Chondrocyte (in vitro differentiated cells): ENCODE data around the gene TBCB. TPM values are rescaled to one million over a fixed set of nuclear protein-coding genes. Genes with fewer than 3 reads are reported as not detected.

Source experiments
- DNase-seq: peaks from one replicate; pipeline ENCODE4 v3.0.0; 2021; ENCODE audit warnings: mixed read lengths, low spot score
- H3K27ac Mint-ChIP-seq: one replicate; pipeline ENCODE4 v1.8.0; 2021; ENCODE audit warnings: mild to moderate bottlenecking, moderate library complexity, mixed read lengths; ENCODE audit not compliant: unreplicated experiment
- H3K27me3 Mint-ChIP-seq: 2 replicates; pipeline ENCODE4 v1.8.0; 2021; ENCODE audit warnings: low read depth, mixed read lengths
- H3K36me3 Mint-ChIP-seq: 2 replicates; pipeline ENCODE4 v1.8.0; 2021; ENCODE audit warnings: low read depth, mixed read lengths
- H3K4me1 Mint-ChIP-seq: 2 replicates; pipeline ENCODE4 v1.8.0; 2021; ENCODE audit warnings: low read depth, mild to moderate bottlenecking, mixed read lengths
- H3K4me3 Mint-ChIP-seq: one replicate; pipeline ENCODE4 v1.8.0; 2021; ENCODE audit warnings: mild to moderate bottlenecking, moderate library complexity, mixed read lengths; ENCODE audit not compliant: unreplicated experiment
- H3K9me3 Mint-ChIP-seq: 2 replicates; pipeline ENCODE4 v1.8.0; 2021; ENCODE audit warnings: low read depth, mixed read lengths
- CTCF ChIP-seq: fragments of 200-600 bp; sonication (generic); IDR thresholded peaks from 2 replicates; pipeline ENCODE4 v1.5.0; 2021; ENCODE audit warnings: antibody characterized with exemption, mild to moderate bottlenecking, moderate library complexity
- total RNA-seq: library from RNA; stranded (reverse); gene quantifications from 3 replicates; pipeline ENCODE4 v1.2.1, GENCODE V29; 2021

Gene TBCB
- total RNA-seq, 1 donor from 2014 or later, result 201 TPM

- Mint-ChIP-seq H3K27ac (no peak overlapping the region), H3K36me3 (peaks cover 16% of the 10 kb centered on the region), H3K9me3 (no peaks in the 10 kb centered on the region), H3K4me3 (no peak overlapping the region), H3K4me1 (no peaks in the 10 kb centered on the region), H3K27me3 (no peaks in the 10 kb centered on the region)
- TF ChIP-seq CTCF, result no peak
- DNase-seq, result no peak
Measured at GRCh38 chr19:36079389-36079945, 35.8 kb upstream of the TBCB start.

GRCh38 chr19:36081385-36081784 lies 33.9 kb upstream of the TBCB start:
- Mint-ChIP-seq H3K36me3 (peaks cover 16% of the 10 kb centered on the region), H3K27ac (no peak overlapping the region), H3K4me1 (no peaks in the 10 kb centered on the region), H3K9me3 (no peaks in the 10 kb centered on the region), H3K4me3 (no peak overlapping the region), H3K27me3 (no peaks in the 10 kb centered on the region)
- DNase-seq, result no peak
- TF ChIP-seq CTCF, result no peak

GRCh38 chr19:36081894-36082293 lies 33.4 kb upstream of the TBCB start:
- no peak for DNase-seq
- H3K9me3 Mint-ChIP-seq, result no peaks in the 10 kb centered on the region

GRCh38 chr19:36082916-36083315 lies 32.4 kb upstream of the TBCB start:
- Mint-ChIP-seq H3K4me1 (no peaks in the 10 kb centered on the region), H3K27me3 (no peaks in the 10 kb centered on the region), H3K27ac (no peak overlapping the region), H3K36me3 (peaks cover 16% of the 10 kb centered on the region), H3K9me3 (no peaks in the 10 kb centered on the region), H3K4me3 (no peak overlapping the region)
- no peak for TF ChIP-seq CTCF
- no peak for DNase-seq

More at GRCh38 chr19:36081894-36082293, 33.4 kb upstream of the TBCB start:
- Mint-ChIP-seq H3K36me3 (peaks cover 16% of the 10 kb centered on the region), H3K27me3 (no peaks in the 10 kb centered on the region), H3K4me3 (no peak overlapping the region), H3K4me1 (no peaks in the 10 kb centered on the region), H3K27ac (no peak overlapping the region)
- no peak for TF ChIP-seq CTCF

- Mint-ChIP-seq H3K27me3 (no peaks in the 10 kb centered on the region), H3K4me1 (no peaks in the 10 kb centered on the region), H3K36me3 (peaks cover 19% of the 10 kb centered on the region), H3K4me3 (no peak overlapping the region), H3K27ac (no peak overlapping the region), H3K9me3 (no peaks in the 10 kb centered on the region)
- no peak for TF ChIP-seq CTCF
- DNase-seq, result no peak
Measured at GRCh38 chr19:36084231-36085009, 30.8 kb upstream of the TBCB start.
